Gastroesophageal sphincter (tissue), 4 donors: ENCODE measurements around the gene RRBP1. TPM values are rescaled to one million over a fixed set of nuclear protein-coding genes. Genes with fewer than 3 reads are reported as not detected.

Experiments used
- ATAC-seq: fragments of 150-250 bp; one replicate; pipeline ENCODE4 v1.9.1; 2016; ENCODE audit warnings: mild to moderate bottlenecking, moderate library complexity
- H3K27ac ChIP-seq, 4 donors: fragments of 200-600 bp; sonication (generic) in 3 of 4; 1 replicate in 3 of 4; 2 replicates in 1 of 4; pipeline ENCODE4 v1.5.1; 2016 to 2019
- H3K27me3 ChIP-seq: fragments of 200-600 bp; sonication (generic); one replicate; pipeline ENCODE4 v1.5.1; 2019
- H3K36me3 ChIP-seq, 2 donors: fragments of 200-600 bp; sonication (generic); one replicate each; pipeline ENCODE4 v1.5.1; 2019; ENCODE audit warnings: control low read depth in 1 of 2
- H3K4me1 ChIP-seq, 3 donors: fragments of 200-600 bp; sonication (generic); 1 replicate in 2 of 3; 2 replicates in 1 of 3; pipeline ENCODE4 v1.5.1; 2016 to 2019; ENCODE audit warnings: control low read depth in 2 of 3
- H3K4me3 ChIP-seq, 2 donors: fragments of 200-600 bp; sonication (generic); one replicate each; pipeline ENCODE4 v1.5.1; 2019; ENCODE audit warnings: mild to moderate bottlenecking in 1 of 2, moderate library complexity in 1 of 2
- H3K9me3 ChIP-seq, 3 donors: fragments of 200-600 bp; sonication (generic); one replicate each; pipeline ENCODE4 v1.5.1; 2017 to 2019; ENCODE audit warnings: control low read depth in 2 of 3
- EP300 ChIP-seq: sonication (generic); formaldehyde crosslinking; IDR thresholded peaks from one replicate; pipeline ENCODE4 v1.6.1; 2017; ENCODE audit warnings: antibody characterized with exemption, mild to moderate bottlenecking
- POLR2A ChIP-seq, 2 donors: fragments of 450-650 bp; IDR thresholded peaks; one replicate each; pipeline ENCODE4 v1.6.1; 2017; ENCODE audit warnings: antibody characterized with exemption in 2 of 2, mild to moderate bottlenecking in 2 of 2, moderate library complexity in 1 of 2
- POLR2AphosphoS5 ChIP-seq: sonication (generic); formaldehyde crosslinking; IDR thresholded peaks from one replicate; pipeline ENCODE4 v1.6.1; 2017; ENCODE audit warnings: antibody characterized with exemption
- WGBS, 2 donors: methylation state at CpG; one replicate each; pipeline ENCODE4 v1.1.5; 2018; ENCODE audit warnings: low coverage in 1 of 2; 5-methylcytosine and 5-hydroxymethylcytosine counted together
- total RNA-seq, 4 donors: library from RNA; depleted of rRNA; stranded (reverse); fragments of >200 nt; gene quantifications; one replicate each; pipeline ENCODE4 v1.1.0, GENCODE V29; 2016
- TF ChIP-seq, protein P1 (sequence below), 4 experiments: fragments of 200-600 bp in 2 of 4; fragments of 450-650 bp in 2 of 4; sonication (generic) in 1 of 4; IDR thresholded peaks; one replicate each; pipeline ENCODE4 v1.5.1; 2017 to 2019; ENCODE audit warnings: antibody characterized with exemption in 4 of 4, mild to moderate bottlenecking in 2 of 4, moderate library complexity in 2 of 4

The RRBP1 gene
- total RNA-seq, 4 donors from 2014 or later, result 61.2 to 89.8 (median 64.7) TPM

DNA sequence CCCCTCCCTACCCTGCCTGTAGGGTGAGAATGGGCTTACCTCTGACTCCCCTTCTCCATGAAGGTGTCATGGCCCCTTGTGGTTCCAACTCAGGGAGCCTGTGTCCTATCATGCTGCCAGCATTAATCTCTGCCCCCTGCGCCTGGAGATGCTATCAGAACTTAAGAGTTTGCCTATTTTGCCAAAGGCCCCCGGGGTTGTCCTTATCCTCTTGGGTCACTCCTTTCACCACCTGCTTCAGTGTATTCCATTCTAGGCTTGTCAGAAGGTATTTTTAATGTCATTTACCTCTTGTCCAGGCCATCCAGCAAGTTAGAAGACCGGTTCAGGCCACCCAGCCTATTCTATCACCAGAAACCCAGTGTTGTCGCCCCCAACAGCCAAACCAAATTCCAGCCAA is 10.5 kb downstream of the RRBP1 start:
- H3K36me3 ChIP-seq, result peaks cover 0 to 5% of the 10 kb centered on the region in 2 donors
- no peaks in the 10 kb centered on the region for H3K9me3 ChIP-seq
- H3K27me3 ChIP-seq, result no peaks in the 10 kb centered on the region
- H3K27ac ChIP-seq, result no peak overlapping the region
- TF ChIP-seq POLR2A (IDR thresholded peaks at IDR 0.05) (no peak), EP300 (no peak), POLR2AphosphoS5 (no peak)
- TF ChIP-seq, protein P1, sequence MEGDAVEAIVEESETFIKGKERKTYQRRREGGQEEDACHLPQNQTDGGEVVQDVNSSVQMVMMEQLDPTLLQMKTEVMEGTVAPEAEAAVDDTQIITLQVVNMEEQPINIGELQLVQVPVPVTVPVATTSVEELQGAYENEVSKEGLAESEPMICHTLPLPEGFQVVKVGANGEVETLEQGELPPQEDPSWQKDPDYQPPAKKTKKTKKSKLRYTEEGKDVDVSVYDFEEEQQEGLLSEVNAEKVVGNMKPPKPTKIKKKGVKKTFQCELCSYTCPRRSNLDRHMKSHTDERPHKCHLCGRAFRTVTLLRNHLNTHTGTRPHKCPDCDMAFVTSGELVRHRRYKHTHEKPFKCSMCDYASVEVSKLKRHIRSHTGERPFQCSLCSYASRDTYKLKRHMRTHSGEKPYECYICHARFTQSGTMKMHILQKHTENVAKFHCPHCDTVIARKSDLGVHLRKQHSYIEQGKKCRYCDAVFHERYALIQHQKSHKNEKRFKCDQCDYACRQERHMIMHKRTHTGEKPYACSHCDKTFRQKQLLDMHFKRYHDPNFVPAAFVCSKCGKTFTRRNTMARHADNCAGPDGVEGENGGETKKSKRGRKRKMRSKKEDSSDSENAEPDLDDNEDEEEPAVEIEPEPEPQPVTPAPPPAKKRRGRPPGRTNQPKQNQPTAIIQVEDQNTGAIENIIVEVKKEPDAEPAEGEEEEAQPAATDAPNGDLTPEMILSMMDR (IDR thresholded peaks at IDR 0.05), result no peak
- WGBS, 2 donors, result 50% methylated on average over 2 of the region's 4 CpGs
- ATAC-seq, result no peak
- no peak overlapping the region for H3K4me3 ChIP-seq
- peaks cover 0 to 81% (median 13%) of the 10 kb centered on the region in 3 donors for H3K4me1 ChIP-seq

DNA sequence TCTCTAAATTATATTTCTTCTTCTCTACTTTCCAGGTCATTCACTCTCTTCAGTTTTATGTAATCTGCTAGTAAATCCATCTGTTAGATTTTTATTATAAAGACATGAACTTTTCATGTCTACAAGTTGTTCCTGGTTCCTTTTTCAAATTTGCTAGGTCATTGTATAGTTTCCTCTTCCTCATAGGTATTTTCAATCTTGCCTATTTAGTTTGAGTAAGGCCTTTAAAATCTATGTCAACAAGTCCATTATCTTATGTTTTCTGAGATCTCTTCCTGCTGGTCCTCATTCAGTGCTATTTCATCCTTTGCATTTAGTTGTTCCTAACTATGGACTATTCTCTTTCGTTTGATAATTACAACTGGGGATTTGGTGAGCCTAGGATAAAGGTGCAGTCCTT is 11.0 kb downstream of the RRBP1 start:
- H3K27me3 ChIP-seq, result no peaks in the 10 kb centered on the region
- H3K27ac ChIP-seq, result no peak overlapping the region
- no peaks in the 10 kb centered on the region for H3K9me3 ChIP-seq
- no peak overlapping the region for H3K4me3 ChIP-seq
- no peak for ATAC-seq
- no peaks in the 10 kb centered on the region for H3K36me3 ChIP-seq
- H3K4me1 ChIP-seq, result peaks cover 0 to 81% (median 13%) of the 10 kb centered on the region in 3 donors
- TF ChIP-seq POLR2A (IDR thresholded peaks at IDR 0.05), result no peak
- TF ChIP-seq EP300, result no peak
- TF ChIP-seq, protein P1 (IDR thresholded peaks at IDR 0.05), result no peak
- TF ChIP-seq POLR2AphosphoS5, result no peak
- no CpG with 5 or more reads among the region's 1 CpG for WGBS, 2 donors

DNA sequence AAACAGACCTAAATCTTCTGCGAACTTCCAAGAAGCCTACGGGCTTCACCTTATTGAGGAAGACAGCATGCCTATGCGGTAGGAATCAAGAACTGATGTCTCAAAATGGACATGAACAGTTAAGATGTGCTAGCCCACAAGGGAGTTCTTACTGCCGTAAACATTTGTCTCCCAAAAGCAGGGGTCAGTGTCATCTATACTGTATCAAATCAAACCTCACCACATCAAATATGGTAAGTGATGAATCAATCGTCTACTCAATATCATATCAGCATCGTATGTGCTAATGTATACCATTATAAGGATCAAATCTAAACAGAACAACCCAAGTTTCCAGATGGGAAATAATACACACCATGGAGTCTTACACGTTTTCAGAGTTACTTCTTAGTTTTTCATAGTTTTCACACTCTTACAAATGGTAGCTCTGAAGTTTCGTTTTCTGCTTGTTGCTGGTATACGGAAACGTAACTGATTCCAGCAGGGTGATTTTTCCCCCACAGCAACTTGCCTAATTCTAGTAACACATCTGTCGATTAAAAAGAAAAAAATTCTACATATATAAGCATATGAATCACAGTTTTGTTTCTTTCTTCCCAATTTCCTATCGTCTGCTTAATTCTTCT is 12.6 kb downstream of the RRBP1 start:
- WGBS, 2 donors, result 78 to 88% methylated on average over 10 to 11 of the region's 12 CpGs
- no peak overlapping the region for H3K27ac ChIP-seq
- H3K4me3 ChIP-seq, result no peak overlapping the region
- no peaks in the 10 kb centered on the region for H3K27me3 ChIP-seq
- TF ChIP-seq, protein P1 (IDR thresholded peaks at IDR 0.05), result no peak
- TF ChIP-seq POLR2AphosphoS5 (no peak), POLR2A (IDR thresholded peaks at IDR 0.05) (no peak), EP300 (no peak)
- H3K9me3 ChIP-seq, result no peaks in the 10 kb centered on the region
- ATAC-seq, result no peak
- no peaks in the 10 kb centered on the region for H3K36me3 ChIP-seq
- H3K4me1 ChIP-seq, result peaks cover 0 to 79% (median 6%) of the 10 kb centered on the region in 3 donors

DNA sequence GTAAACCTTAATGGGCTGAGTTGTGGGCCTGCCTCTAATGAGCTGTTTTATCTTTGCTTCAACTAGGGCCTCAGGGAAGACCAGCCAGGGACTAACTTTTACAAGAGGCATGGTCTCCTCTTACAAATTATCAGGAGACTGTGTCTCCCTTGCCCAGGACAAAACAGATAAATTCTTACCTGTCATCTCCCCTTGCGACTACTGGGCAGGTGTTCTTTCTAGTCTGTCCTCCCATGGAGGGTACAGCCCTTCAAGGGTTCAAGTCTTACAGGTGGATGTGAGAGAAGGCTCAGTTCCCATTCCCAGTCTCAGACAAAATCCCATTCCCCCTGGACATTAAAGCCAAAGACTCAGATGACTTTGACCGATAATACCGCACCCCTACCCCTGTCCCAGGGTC is 13.6 kb downstream of the RRBP1 start:
- no peaks in the 10 kb centered on the region for H3K36me3 ChIP-seq
- no peak overlapping the region for H3K4me3 ChIP-seq
- no peaks in the 10 kb centered on the region for H3K27me3 ChIP-seq
- no peaks in the 10 kb centered on the region for H3K9me3 ChIP-seq
- WGBS, 2 donors, result 90 to 100% methylated on average over 2 to 3 of the region's 3 CpGs
- TF ChIP-seq EP300, result no peak
- no peak for TF ChIP-seq POLR2AphosphoS5
- TF ChIP-seq, protein P1 (IDR thresholded peaks at IDR 0.05), result no peak
- no peak for TF ChIP-seq POLR2A (IDR thresholded peaks at IDR 0.05)
- peaks cover 0 to 86% (median 6%) of the 10 kb centered on the region in 3 donors for H3K4me1 ChIP-seq
- no peak for ATAC-seq
- peak overlapping the region in 1 of 4 donors; percentile 4 for H3K27ac ChIP-seq

DNA sequence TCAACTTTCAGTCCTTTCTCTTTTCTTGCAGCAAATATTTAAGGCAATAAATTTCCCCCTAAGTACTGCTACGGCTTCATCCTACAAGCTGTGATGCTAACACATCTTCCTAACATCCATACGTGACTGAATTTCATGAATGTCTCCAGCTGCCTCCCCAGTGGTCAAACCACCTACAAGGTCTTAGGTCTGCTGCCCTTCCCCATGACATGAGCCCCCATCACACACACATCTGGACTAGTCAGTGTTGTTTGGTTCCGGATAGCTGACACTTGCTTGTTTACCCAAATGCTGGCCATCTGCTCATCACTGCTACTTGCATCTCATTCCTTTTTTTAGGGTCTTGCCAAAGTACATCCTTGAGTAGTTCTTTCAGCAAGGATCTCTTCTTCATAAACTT is 14.6 kb downstream of the RRBP1 start:
- no peaks in the 10 kb centered on the region for H3K36me3 ChIP-seq
- TF ChIP-seq, protein P1 (IDR thresholded peaks at IDR 0.05), result no peak
- no peak for TF ChIP-seq EP300
- TF ChIP-seq POLR2A (IDR thresholded peaks at IDR 0.05), result no peak
- no peak for TF ChIP-seq POLR2AphosphoS5
- H3K27me3 ChIP-seq, result no peaks in the 10 kb centered on the region
- H3K4me3 ChIP-seq, result no peak overlapping the region
- H3K27ac ChIP-seq, result peak overlapping the region in 2 of 4 donors; percentile 4 to 9
- peaks cover 0 to 96% (median 12%) of the 10 kb centered on the region in 3 donors for H3K4me1 ChIP-seq
- 79 to 85% methylated on average over 2 to 3 of the region's 3 CpGs for WGBS, 2 donors
- no peak for ATAC-seq
- H3K9me3 ChIP-seq, result no peaks in the 10 kb centered on the region
